ENCODE measurements around the gene ANXA2R.

Gene ANXA2R

DNA sequence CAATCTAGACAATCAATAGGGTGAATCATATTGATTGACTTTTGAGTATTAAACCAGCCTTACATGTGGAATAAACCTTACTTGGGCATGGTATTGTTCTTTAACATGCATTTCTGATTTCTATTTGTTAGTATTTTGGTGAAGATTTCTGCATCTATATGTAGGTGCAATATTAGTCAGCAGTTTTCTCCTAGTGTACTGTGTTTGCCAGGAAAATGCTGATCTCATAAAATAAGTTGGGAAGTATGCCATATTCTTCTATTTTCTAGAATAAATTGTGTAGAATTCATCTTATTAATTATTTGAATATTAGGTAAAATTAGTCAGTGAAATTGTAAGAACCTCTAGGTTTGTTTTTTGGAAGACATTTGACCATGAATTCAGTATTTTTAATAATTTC lies 38.4 kb downstream of the ANXA2R start:
- Histone ChIP-seq H3K4me3 (ENCODE audit: control insufficient read depth in 1 of 7, extremely low read depth in 1 of 7, insufficient read depth in 4 of 7, low read depth in 2 of 7, low read length in 6 of 7) (no peak overlapping the region), H3K27me3 (replicated peaks in 2 of 5; ENCODE audit: control insufficient read depth in 4 of 5, insufficient read depth in 5 of 5, low read length in 4 of 5) (peaks cover 0 to 11% (median 2%) of the 10 kb centered on the region in 5 experiments), H3K27ac (ENCODE audit: insufficient read depth in 1 of 2, low read depth in 1 of 2, low read length in 2 of 2, poor library complexity in 1 of 2, severe bottlenecking in 2 of 2) (no peak overlapping the region), H3K9me3 (ENCODE audit: control extremely low read depth in 1 of 5, control insufficient read depth in 4 of 5, insufficient read depth in 2 of 5, low read depth in 1 of 5, low read length in 4 of 5) (no peaks in the 10 kb centered on the region), H3K36me3 (ENCODE audit: control insufficient read depth in 4 of 4, insufficient read depth in 4 of 4, low read length in 3 of 4) (no peaks in the 10 kb centered on the region), H3K4me1 (ENCODE audit: control extremely low read depth in 1 of 4, control insufficient read depth in 4 of 4, insufficient read depth in 4 of 4, low read length in 3 of 4) (peaks cover 0 to 12% (median 6%) of the 10 kb centered on the region in 4 experiments)
- ChIA-PET CTCF (interaction anchor here (1.2 kb wide), 1 partner anchor 120 kb away, joined by 3 read pairs; no protein-coding TSS in a partner anchor), POLR2A (no interaction called here)
- DNase-seq = no peak

GRCh38 chr5:43000914-43001313 lies 39.2 kb downstream of the ANXA2R start:
- POLR2A ChIA-PET = no interaction called here
- Histone ChIP-seq H3K36me3 (ENCODE audit: control insufficient read depth in 4 of 4, insufficient read depth in 4 of 4, low read length in 3 of 4) (no peaks in the 10 kb centered on the region), H3K4me3 (ENCODE audit: control insufficient read depth in 1 of 7, extremely low read depth in 1 of 7, insufficient read depth in 4 of 7, low read depth in 2 of 7, low read length in 6 of 7) (peak overlapping the region in 3 of 7 experiments; percentile 69 to 72 (median 70)), H3K27me3 (replicated peaks in 2 of 5; ENCODE audit: control insufficient read depth in 4 of 5, insufficient read depth in 5 of 5, low read length in 4 of 5) (peaks cover 0 to 11% (median 2%) of the 10 kb centered on the region in 5 experiments), H3K9me3 (ENCODE audit: control extremely low read depth in 1 of 5, control insufficient read depth in 4 of 5, insufficient read depth in 2 of 5, low read depth in 1 of 5, low read length in 4 of 5) (no peaks in the 10 kb centered on the region), H3K27ac (ENCODE audit: insufficient read depth in 1 of 2, low read depth in 1 of 2, low read length in 2 of 2, poor library complexity in 1 of 2, severe bottlenecking in 2 of 2) (no peak overlapping the region), H3K4me1 (ENCODE audit: control extremely low read depth in 1 of 4, control insufficient read depth in 4 of 4, insufficient read depth in 4 of 4, low read length in 3 of 4) (peaks cover 0 to 12% (median 6%) of the 10 kb centered on the region in 4 experiments)
- CTCF ChIA-PET = no interaction called here
- WGBS (ENCODE audit: insufficient coverage) = 46% methylated on average over 4 of the region's 6 CpGs
- DNase-seq = no peak

DNA sequence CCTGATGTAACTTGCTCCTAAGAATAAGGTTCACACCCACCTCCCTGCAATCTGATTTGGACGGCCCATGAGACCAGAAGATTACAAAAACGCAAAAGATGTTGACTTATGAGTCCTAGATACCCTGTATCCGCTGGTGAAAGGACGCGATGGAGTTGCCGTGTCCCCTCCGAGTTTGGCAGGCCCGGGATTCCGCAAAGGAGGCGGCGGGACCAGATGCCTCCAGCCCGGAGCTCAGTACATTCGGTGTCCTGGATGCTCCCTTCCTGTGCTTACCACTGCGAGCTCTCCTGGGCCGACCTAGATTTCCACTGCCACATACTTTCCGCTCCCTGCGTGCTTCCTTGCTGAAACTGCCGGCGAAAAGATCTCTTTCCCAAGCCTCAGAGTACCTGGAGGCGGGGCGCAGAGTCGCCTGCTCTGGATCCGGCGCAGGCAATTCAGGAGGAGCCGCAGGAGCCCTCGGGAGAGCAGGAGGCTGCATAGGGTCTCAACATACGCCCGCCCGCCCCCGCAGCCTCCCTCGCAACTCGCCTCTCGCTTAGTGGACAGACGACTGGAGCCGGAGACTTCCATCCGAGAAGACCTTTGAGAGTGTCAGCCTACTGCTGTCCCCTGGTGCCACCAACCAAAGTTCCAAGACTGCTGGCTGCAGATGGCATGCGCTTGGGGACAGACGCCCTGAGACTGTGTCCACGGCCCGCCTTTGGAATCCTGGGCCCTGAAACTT lies 39.8 kb downstream of the ANXA2R start:
- ChIA-PET POLR2A (no interaction called here), CTCF (interaction anchor here (0.9 kb wide), 1 partner anchor 8 kb away, joined by 4 read pairs; no protein-coding TSS in a partner anchor)
- peaks cover 0 to 18% (median 11%) of the 10 kb centered on the region in 4 experiments for H3K4me1 ChIP-seq (ENCODE audit: control extremely low read depth in 1 of 4, control insufficient read depth in 4 of 4, insufficient read depth in 4 of 4, low read length in 3 of 4)
- no peaks in the 10 kb centered on the region for H3K36me3 ChIP-seq (ENCODE audit: control insufficient read depth in 4 of 4, insufficient read depth in 4 of 4, low read length in 3 of 4)
- peak overlapping the region in 5 of 7 experiments; percentile 26 to 72 (median 69) for H3K4me3 ChIP-seq (ENCODE audit: control insufficient read depth in 1 of 7, extremely low read depth in 1 of 7, insufficient read depth in 4 of 7, low read depth in 2 of 7, low read length in 6 of 7)
- no peak overlapping the region for H3K27ac ChIP-seq (ENCODE audit: insufficient read depth in 1 of 2, low read depth in 1 of 2, low read length in 2 of 2, poor library complexity in 1 of 2, severe bottlenecking in 2 of 2)
- H3K27me3 ChIP-seq (replicated peaks in 2 of 5; ENCODE audit: control insufficient read depth in 4 of 5, insufficient read depth in 5 of 5, low read length in 4 of 5) = peaks cover 0 to 11% (median 2%) of the 10 kb centered on the region in 5 experiments
- WGBS (ENCODE audit: insufficient coverage) = 5% methylated on average over 35 of the region's 40 CpGs
- H3K9me3 ChIP-seq (ENCODE audit: control extremely low read depth in 1 of 5, control insufficient read depth in 4 of 5, insufficient read depth in 2 of 5, low read depth in 1 of 5, low read length in 4 of 5) = no peaks in the 10 kb centered on the region
- peak in 2 of 3 donors; percentile 34 to 36 for DNase-seq

GRCh38 chr5:42995360-42995751 lies 44.8 kb downstream of the ANXA2R start:
- CTCF ChIA-PET = interaction anchor here (1.0 to 10.9 kb wide), 9 partner anchors 12 to 86 kb away, joined by 3 to 102 read pairs (median 7); no protein-coding TSS in a partner anchor
- 8% methylated on average over 9 of the region's 10 CpGs for WGBS (ENCODE audit: insufficient coverage)
- POLR2A ChIA-PET = interaction anchor here (0.7 to 5.4 kb wide), 2 partner anchors 13 to 23 kb away, joined by 4 to 62 read pairs; no protein-coding TSS in a partner anchor
- H3K27me3 ChIP-seq (replicated peaks in 2 of 5; ENCODE audit: control insufficient read depth in 4 of 5, insufficient read depth in 5 of 5, low read length in 4 of 5) = peaks cover 0 to 6% (median 2%) of the 10 kb centered on the region in 5 experiments
- no peaks in the 10 kb centered on the region for H3K9me3 ChIP-seq (ENCODE audit: control extremely low read depth in 1 of 5, control insufficient read depth in 4 of 5, insufficient read depth in 2 of 5, low read depth in 1 of 5, low read length in 4 of 5)
- peak overlapping the region in 6 of 7 experiments; percentile 81 to 98 (median 92) for H3K4me3 ChIP-seq (ENCODE audit: control insufficient read depth in 1 of 7, extremely low read depth in 1 of 7, insufficient read depth in 4 of 7, low read depth in 2 of 7, low read length in 6 of 7)
- H3K36me3 ChIP-seq (ENCODE audit: control insufficient read depth in 4 of 4, insufficient read depth in 4 of 4, low read length in 3 of 4) = no peaks in the 10 kb centered on the region
- peak in 1 of 3 donors; percentile 40 for DNase-seq
- H3K27ac ChIP-seq (ENCODE audit: insufficient read depth in 1 of 2, low read depth in 1 of 2, low read length in 2 of 2, poor library complexity in 1 of 2, severe bottlenecking in 2 of 2) = peak overlapping the region; percentile 97 to 98
- peaks cover 12 to 46% (median 33%) of the 10 kb centered on the region in 4 experiments for H3K4me1 ChIP-seq (ENCODE audit: control extremely low read depth in 1 of 4, control insufficient read depth in 4 of 4, insufficient read depth in 4 of 4, low read length in 3 of 4)

- peak overlapping the region; percentile 97 to 98 for H3K27ac ChIP-seq (ENCODE audit: insufficient read depth in 1 of 2, low read depth in 1 of 2, low read length in 2 of 2, poor library complexity in 1 of 2, severe bottlenecking in 2 of 2)
- POLR2A ChIA-PET = interaction anchor here (0.7 to 5.4 kb wide), 7 partner anchors 13 to 76 kb away, joined by 3 to 70 read pairs (median 6); partner anchors contain the start of gene ANXA2R
Measured at GRCh38 chr5:42994555-42995359, 45.4 kb downstream of the ANXA2R start.

GRCh38 chr5:42994246-42994554 lies 45.9 kb downstream of the ANXA2R start:
- peak overlapping the region; percentile 97 to 98 for H3K27ac ChIP-seq (ENCODE audit: insufficient read depth in 1 of 2, low read depth in 1 of 2, low read length in 2 of 2, poor library complexity in 1 of 2, severe bottlenecking in 2 of 2)
- CTCF ChIA-PET = interaction anchor here (0.6 to 10.9 kb wide), 18 partner anchors 13 to 490 kb away, joined by 3 to 102 read pairs (median 6); partner anchors contain the start of genes ANXA2R and ZNF131
- no peaks in the 10 kb centered on the region for H3K9me3 ChIP-seq (ENCODE audit: control extremely low read depth in 1 of 5, control insufficient read depth in 4 of 5, insufficient read depth in 2 of 5, low read depth in 1 of 5, low read length in 4 of 5)
- peaks cover 12 to 46% (median 37%) of the 10 kb centered on the region in 4 experiments for H3K4me1 ChIP-seq (ENCODE audit: control extremely low read depth in 1 of 4, control insufficient read depth in 4 of 4, insufficient read depth in 4 of 4, low read length in 3 of 4)
- peak overlapping the region; percentile 67 to 98 (median 91) for H3K4me3 ChIP-seq (ENCODE audit: control insufficient read depth in 1 of 7, extremely low read depth in 1 of 7, insufficient read depth in 4 of 7, low read depth in 2 of 7, low read length in 6 of 7)
- H3K36me3 ChIP-seq (ENCODE audit: control insufficient read depth in 4 of 4, insufficient read depth in 4 of 4, low read length in 3 of 4) = no peaks in the 10 kb centered on the region
- WGBS (ENCODE audit: insufficient coverage) = 0% methylated on average over 5 of the region's 6 CpGs
- no peaks in the 10 kb centered on the region for H3K27me3 ChIP-seq (replicated peaks in 2 of 5; ENCODE audit: control insufficient read depth in 4 of 5, insufficient read depth in 5 of 5, low read length in 4 of 5)
- DNase-seq = no peak
- POLR2A ChIA-PET = interaction anchor here (0.7 to 5.4 kb wide), 7 partner anchors 14 to 76 kb away, joined by 3 to 70 read pairs (median 6); partner anchors contain the start of gene ANXA2R

More at GRCh38 chr5:42994555-42995359, 45.4 kb downstream of the ANXA2R start:
- peak; percentile 90 to 96 (median 95) for DNase-seq
- Histone ChIP-seq H3K27me3 (replicated peaks in 2 of 5; ENCODE audit: control insufficient read depth in 4 of 5, insufficient read depth in 5 of 5, low read length in 4 of 5) (peaks cover 0 to under 1% (median 0%) of the 10 kb centered on the region in 5 experiments), H3K36me3 (ENCODE audit: control insufficient read depth in 4 of 4, insufficient read depth in 4 of 4, low read length in 3 of 4) (no peaks in the 10 kb centered on the region), H3K4me1 (ENCODE audit: control extremely low read depth in 1 of 4, control insufficient read depth in 4 of 4, insufficient read depth in 4 of 4, low read length in 3 of 4) (peaks cover 12 to 46% (median 34%) of the 10 kb centered on the region in 4 experiments), H3K4me3 (ENCODE audit: control insufficient read depth in 1 of 7, extremely low read depth in 1 of 7, insufficient read depth in 4 of 7, low read depth in 2 of 7, low read length in 6 of 7) (peak overlapping the region; percentile 67 to 98 (median 91)), H3K9me3 (ENCODE audit: control extremely low read depth in 1 of 5, control insufficient read depth in 4 of 5, insufficient read depth in 2 of 5, low read depth in 1 of 5, low read length in 4 of 5) (no peaks in the 10 kb centered on the region)
- WGBS (ENCODE audit: insufficient coverage) = under 1% methylated on average over 51 of the region's 52 CpGs
- CTCF ChIA-PET = interaction anchor here (0.6 to 10.9 kb wide), 20 partner anchors 13 to 312 kb away, joined by 3 to 102 read pairs (median 6); partner anchors contain the start of genes ANXA2R and ZNF131
